ENCODE measurements around the gene DNMT1.
A peak's percentile ranks its signal among the peaks of the same experiment; 100 is the strongest.

DNMT1 gene

DNA sequence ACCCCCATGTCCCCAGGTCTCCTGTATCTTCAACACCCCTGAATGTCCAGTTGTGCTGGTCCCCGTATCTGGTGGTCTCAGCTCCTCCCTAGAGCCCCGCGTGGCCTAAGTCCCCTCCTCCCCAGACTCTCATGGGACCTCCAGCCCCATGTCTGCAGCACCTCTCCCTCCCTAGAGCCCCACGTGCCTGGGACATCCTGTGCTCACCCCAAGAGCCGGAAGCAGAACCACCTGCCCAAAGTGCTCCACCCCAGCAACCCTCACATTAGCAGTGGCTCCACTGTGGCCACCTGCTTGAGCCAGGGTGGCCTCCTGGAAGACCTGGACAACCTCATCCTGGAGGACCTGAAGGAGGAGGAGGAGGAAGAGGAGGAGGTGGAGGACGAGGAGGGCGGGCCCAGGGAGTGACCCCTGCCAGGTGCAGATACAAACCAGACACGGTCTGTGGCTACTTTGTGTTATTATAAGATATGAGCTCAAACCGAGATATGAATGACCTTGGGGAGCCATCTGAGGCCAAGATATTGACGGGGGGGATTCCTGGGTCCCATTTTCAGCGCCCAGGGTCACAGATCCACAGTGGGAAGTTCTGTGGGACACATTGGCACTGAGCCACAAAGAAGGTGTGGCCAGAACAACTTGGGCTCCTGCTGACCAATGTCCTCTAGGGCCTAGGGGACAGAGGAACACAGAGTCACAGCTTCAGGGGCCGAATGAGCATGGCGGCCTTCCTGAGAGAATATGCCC, 102.7 kb downstream of the DNMT1 start:
- no peak for DNase-seq

DNA sequence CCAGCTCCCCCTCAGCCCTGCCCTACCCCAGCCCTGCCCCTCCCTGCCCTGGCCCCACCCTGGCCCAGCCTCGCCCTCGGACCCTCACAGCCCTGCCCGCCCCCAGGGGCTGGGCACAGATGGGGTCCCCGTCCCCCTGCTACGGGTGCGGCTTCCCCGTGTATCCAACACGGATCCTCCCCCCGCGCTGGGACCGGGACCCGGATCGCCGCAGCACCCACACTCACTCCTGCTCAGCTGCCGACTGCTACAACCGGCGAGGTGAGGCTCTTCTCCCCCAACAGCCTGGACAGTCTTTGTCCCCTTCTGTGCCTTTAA, 103.4 kb downstream of the DNMT1 start:
- no peak for DNase-seq

DNA sequence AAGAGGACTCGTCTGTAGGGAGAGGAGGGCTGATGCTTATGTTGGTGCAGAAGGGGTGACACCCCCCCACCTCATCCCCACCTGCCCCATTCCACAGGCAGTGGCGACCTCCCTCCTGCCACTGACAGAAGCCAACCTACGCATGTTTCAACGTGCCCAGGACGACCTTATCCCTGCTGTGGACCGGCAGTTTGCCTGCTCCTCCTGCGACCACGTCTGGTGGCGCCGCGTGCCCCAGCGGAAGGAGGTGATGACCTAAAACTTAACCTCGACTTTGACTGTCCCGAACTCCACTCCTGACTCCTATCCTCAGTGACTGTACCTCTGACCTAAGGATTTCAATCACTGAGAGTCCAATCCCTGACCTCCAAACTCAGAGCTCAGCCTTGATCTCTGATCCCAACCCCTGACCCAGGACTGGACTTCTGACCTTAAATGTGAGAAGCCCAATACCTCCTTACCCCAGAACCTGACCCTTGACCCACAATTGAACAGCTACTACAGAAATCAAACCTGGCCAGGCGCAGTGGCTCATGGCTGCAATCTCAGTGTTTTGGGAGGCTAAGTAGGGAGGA, 104.9 kb downstream of the DNMT1 start:
- no peak for DNase-seq

DNA sequence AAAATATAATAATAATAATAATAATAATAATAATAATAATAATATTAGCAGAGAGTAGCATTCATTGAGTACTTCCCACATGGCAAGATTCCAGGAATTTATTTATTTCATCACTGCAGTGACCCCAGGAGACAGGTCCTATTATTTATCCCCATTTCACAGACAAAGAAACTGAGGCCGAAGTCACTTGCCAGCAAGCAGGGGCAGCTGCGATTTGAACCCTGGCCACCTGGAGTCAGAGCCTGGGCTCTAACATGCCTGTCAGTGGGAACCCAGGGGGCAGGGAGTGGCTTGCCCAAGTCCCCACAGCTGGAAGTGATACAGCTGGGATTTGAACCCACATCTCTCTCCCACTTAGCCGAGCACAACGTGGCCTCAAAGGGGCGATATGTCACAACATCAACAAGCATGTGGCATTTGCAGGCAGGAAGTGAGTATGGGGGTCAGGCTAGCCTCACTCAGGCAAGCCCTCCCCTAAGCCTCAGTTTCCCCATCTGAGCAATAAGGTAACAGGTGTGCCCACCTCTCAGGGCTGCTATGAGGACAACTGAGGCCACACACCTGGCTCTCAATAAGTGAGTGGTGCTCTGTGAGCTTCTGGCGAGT, 105.7 kb downstream of the DNMT1 start:
- DNase-seq, result no peak

DNA sequence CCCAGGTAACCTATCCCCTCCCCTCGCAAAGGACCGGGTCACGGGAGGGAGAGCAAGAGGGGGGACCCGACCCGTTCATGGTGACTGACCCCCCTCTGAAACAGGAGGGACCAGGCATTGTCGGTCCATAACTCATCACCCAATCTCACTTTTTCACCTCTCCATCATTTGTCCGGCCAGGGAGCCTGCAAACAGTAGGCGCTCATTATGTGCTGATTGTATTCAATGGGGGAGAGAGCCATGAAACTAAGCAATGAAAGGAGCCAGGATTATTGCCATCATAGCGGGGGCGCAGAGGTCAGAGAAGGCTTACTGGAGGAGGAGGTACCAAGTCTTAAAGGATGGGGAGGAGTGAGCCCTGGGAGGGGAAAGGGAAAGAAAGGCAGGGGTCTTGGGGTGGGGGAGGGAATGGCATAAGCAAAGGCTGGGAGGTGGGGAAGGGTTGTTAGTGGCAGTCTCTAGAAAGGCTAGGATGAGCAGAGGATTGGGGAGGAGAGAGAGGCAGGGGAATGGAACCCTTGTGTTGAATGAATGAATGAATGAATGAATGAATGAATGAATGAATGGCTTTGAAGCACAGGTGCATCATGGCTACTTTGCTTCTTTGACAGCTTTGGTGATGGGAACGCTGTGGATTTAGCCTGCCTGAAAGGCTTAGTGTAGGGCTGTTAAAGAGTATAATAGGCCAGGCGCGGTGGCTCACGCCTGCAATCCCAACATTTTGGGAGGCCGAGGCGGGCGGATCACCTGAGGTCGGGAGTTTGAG, 107.3 kb downstream of the DNMT1 start:
- no peak for DNase-seq

DNA sequence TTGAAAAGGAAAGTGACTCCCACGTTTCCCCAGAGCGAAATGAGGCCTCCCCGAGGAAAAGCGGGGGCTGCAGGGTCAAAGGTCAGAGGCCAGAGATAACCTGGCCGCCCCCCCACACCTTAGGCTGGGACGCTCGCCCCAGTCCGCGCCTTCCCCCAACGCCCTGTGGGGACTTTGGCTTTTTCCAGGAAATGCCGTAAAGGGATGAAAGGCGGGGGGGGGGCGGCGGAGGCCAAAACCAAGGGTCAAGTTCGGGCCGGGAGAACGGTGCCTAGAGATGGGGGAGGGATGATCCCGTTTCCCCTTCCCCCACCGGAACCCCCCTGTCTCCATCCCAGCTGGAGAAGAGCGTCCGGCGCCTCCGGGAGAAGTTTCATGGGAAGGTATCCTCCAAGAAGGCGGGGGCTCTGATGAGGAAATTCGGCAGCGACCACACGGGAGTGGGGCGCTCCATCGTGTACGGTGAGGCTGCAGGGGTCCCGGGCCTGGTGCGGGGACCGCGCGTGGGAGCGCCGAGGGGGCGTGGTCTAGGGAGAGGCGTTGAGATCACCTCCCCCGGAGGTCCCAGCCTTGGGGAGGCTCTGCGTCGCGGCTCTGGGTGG, 108.1 kb downstream of the DNMT1 start:
- DNase-seq, result peak; percentile 44

DNA sequence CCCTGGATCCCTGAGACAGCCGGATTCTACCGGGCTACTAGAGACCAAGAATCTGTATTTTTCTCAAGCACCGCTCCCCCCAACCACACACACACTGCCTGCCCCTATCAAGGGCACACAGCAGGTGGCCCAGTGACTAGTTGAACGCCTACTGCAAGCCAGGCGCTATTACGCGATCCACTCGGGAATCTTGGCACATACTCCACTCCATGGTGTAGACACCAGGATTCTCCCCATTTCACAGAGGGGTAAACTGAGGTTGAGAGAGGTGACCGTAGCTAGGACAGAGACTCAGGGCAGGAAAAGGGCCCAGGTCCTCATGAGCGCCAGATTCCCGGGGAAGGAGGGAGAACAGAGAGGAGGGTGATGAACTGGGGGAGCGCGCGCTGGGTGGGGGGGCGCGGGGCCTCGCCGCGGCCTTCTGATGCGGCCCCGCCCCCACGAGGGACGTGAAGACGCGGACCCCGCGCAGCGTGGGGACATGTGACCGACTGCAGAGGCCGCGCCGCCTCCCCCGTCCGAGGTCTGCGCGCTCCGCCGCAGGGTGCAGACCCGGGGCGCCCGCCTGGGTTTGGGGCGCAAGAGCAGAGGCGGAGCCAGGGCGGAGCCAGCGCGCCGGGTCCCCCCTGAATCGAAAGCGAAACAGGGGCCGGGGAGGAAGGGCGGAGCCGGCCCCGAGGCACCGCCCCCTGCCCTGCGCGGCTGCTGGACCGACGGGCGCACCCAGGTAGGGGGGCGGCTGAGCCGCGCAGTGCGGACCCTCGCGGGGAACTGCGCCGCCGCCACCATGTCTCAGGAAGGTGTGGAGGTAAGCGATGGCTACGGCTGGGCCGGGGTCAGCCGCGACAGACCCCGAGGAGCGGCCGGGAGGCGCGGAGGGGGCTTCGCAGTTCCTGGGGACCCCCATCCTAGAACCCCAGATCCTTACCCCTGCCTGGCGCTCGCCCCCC, 108.8 kb downstream of the DNMT1 start, which contains the start of gene SHFL:
Gene SHFL (plus strand): TSS at position 677 of the 950 bp plus-strand sequence. CDS start 111 bp downstream, at position 788.
- peak; percentile 89 for DNase-seq

DNA sequence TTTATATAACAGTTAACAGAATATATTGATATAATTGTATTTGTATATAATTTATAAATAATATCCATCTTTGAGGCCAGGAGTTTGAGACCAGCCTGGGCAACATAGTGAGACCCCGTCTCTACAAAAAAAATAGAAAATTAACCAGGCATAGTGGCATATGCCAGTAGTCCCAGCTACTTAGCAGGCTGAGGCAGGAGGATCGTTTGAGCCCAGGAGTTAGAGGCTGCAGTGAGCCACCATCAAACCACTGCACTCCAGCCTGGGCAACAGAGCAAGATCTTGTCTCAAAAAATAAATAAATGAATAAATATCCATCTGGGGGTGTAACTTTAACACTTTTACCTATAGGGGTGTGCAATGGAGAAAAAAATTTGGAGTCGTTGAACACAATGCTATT, 110.0 kb downstream of the DNMT1 start:
- no peak for DNase-seq

DNA sequence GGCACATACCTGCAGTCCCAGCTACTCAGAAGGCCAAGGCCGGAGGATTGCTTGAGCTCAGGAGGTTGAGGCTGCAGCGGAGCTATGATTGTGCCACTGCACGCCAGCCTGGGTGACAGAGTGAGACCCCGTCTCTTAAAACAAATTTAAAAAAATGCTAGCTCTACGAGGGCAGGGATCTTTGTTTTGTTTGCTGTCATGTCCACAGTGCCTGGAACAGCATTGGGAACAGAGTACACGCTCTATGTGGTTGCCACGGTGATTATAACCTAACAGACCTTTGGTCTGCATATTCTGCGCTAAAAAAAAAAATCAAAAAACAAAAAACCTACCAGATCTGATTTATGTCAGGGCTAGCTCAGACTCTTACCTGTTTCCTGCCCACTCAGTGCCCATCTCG, 110.8 kb downstream of the DNMT1 start:
- DNase-seq, result no peak
